Mesendoderm (in vitro differentiated cells): Measurements from ENCODE around the gene XRCC5.
A peak's percentile ranks its signal among the peaks of the same experiment; 100 is the strongest.

ENCODE experiments used
- DNase-seq: peaks from one replicate; pipeline ENCODE4 v3.0.0; 2013
- H2AK5ac ChIP-seq: 2 replicates; pipeline ENCODE4 v1.6.1; 2013; ENCODE audit warnings: low read length, inconsistent platforms
- H2BK120ac ChIP-seq: 2 replicates; pipeline ENCODE4 v1.6.1; 2013; ENCODE audit warnings: low read depth, mild to moderate bottlenecking, low read length, moderate library complexity, mixed read lengths
- H2BK15ac ChIP-seq: replicated peaks from 2 replicates; pipeline ENCODE4 v1.6.1; 2013; ENCODE audit warnings: low read depth, mild to moderate bottlenecking, moderate library complexity
- H2BK5ac ChIP-seq: 2 replicates; pipeline ENCODE4 v1.6.1; 2013; ENCODE audit warnings: low read length, inconsistent platforms
- H3K18ac ChIP-seq: 2 replicates; pipeline ENCODE4 v1.6.1; 2013; ENCODE audit warnings: mild to moderate bottlenecking, low read length, mixed read lengths
- H3K23ac ChIP-seq: one replicate; pipeline ENCODE4 v1.6.1; 2013; ENCODE audit warnings: low read length
- H3K27ac ChIP-seq: 2 replicates; pipeline ENCODE4 v1.5.1; 2013; ENCODE audit warnings: low read depth, mild to moderate bottlenecking, inconsistent platforms, low read length, moderate library complexity
- H3K27me3 ChIP-seq: 2 replicates; pipeline ENCODE4 v1.6.1; 2013; ENCODE audit warnings: low read length, control low read depth, mild to moderate bottlenecking, inconsistent platforms; ENCODE audit not compliant: insufficient read depth, poor library complexity
- H3K36me3 ChIP-seq: 2 replicates; pipeline ENCODE4 v1.6.1; 2013; ENCODE audit warnings: low read length, inconsistent platforms; ENCODE audit not compliant: control insufficient read depth, insufficient read depth
- H3K4ac ChIP-seq: one replicate; pipeline ENCODE4 v1.6.1; 2013; ENCODE audit warnings: low read depth, mild to moderate bottlenecking, low read length, moderate library complexity
- H3K4me1 ChIP-seq: 2 replicates; pipeline ENCODE4 v1.6.1; 2013; ENCODE audit warnings: low read depth, low read length, inconsistent platforms; ENCODE audit not compliant: control insufficient read depth
- H3K4me2 ChIP-seq: 2 replicates; pipeline ENCODE4 v1.6.1; 2013; ENCODE audit warnings: low read length
- H3K4me3 ChIP-seq: 2 replicates; pipeline ENCODE4 v1.5.1; 2013; ENCODE audit warnings: mild to moderate bottlenecking, low read length
- H3K56ac ChIP-seq: one replicate; pipeline ENCODE4 v1.6.1; 2013; ENCODE audit warnings: low read length
- H3K79me1 ChIP-seq: 2 replicates; pipeline ENCODE4 v1.6.1; 2013; ENCODE audit warnings: low read length, inconsistent platforms
- H3K79me2 ChIP-seq: 2 replicates; pipeline ENCODE4 v1.6.1; 2013; ENCODE audit warnings: mild to moderate bottlenecking, low read length; ENCODE audit not compliant: control insufficient read depth, insufficient read depth
- H3K9ac ChIP-seq: 2 replicates; pipeline ENCODE4 v1.6.1; 2013; ENCODE audit warnings: low read length, inconsistent platforms
- H4K5ac ChIP-seq: one replicate; pipeline ENCODE4 v1.6.1; 2013; ENCODE audit warnings: low read length
- H4K8ac ChIP-seq: one replicate; pipeline ENCODE4 v1.6.1; 2013; ENCODE audit warnings: low read depth, mild to moderate bottlenecking, control low read depth, low read length, moderate library complexity
- WGBS: extraction: QIAGEN DNeasy Blood & Tissue Kit; methylation state at CpG from one replicate; pipeline ENCODE4 v1.1.7; 2013; ENCODE audit warnings: low lambda C conversion rate, missing lambda C conversion rate; ENCODE audit not compliant: insufficient coverage; ENCODE audit errors: extremely low coverage; 5-methylcytosine and 5-hydroxymethylcytosine counted together

The XRCC5 gene

DNA sequence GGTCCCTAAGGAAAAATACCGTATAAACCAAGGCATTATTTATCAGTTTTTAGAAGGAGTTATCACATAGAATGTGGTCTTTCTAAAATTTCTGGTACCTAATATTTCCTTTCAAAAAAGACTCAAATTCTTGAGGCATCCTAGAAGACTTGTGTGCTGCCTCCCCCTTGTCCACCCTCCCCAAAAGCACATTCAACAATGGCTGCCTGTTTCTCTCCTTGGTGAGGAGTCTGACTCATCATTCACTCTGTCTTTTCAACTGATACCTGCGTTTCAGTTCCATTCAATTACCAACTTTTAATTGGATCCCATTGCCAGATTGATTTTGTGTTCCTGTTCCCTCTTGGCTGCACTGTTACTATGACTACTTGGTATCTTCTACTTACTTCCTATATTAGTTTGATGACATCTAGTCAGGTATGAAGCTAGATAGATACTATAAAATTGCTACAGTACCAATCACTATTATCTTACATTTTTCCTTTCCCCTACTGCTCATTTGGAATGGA, 72.9 kb downstream of the XRCC5 start:
- Histone ChIP-seq H3K9ac (no peak overlapping the region), H3K23ac (no peak overlapping the region), H3K56ac (no peak overlapping the region), H3K4me2 (no peak overlapping the region), H3K79me2 (peaks cover 22% of the 10 kb centered on the region), H3K4ac (no peak overlapping the region), H3K4me1 (peaks cover 2% of the 10 kb centered on the region), H2BK120ac (no peak overlapping the region), H4K5ac (no peak overlapping the region), H3K27ac (no peak overlapping the region), H2BK15ac (no peak overlapping the region), H3K27me3 (no peaks in the 10 kb centered on the region), H3K36me3 (peaks cover 3% of the 10 kb centered on the region), H3K18ac (no peak overlapping the region), H2BK5ac (no peak overlapping the region), H3K4me3 (no peak overlapping the region), H2AK5ac (no peak overlapping the region), H4K8ac (no peak overlapping the region), H3K79me1 (peaks cover 18% of the 10 kb centered on the region)
- peak; percentile 35 for DNase-seq
- no CpG with 5 or more reads among the region's 2 CpGs for WGBS

DNA sequence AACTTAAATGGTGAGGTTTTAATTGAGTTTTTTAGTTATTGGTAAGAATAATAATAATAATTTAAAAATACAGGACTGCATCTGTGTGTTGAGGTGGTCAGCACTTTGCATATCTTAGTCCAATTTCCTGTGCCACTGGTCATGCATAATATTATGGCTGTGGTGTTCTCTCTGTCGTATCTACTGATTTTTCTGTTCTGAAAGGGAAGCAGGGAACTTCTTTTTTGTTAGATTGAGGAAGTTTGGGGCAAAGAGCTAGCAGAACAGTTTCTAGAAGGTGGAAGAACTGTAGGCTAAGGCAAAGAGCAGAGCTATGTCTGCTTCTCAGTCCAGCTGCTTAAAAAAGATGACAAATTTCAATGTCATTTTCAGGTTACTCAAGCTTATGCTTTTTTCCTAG, 74.3 kb downstream of the XRCC5 start:
- no peak overlapping the region for H3K23ac ChIP-seq
- H3K56ac ChIP-seq: no peak overlapping the region
- peaks cover 26% of the 10 kb centered on the region for H3K79me2 ChIP-seq
- peaks cover 3% of the 10 kb centered on the region for H3K36me3 ChIP-seq
- H3K79me1 ChIP-seq: peaks cover 20% of the 10 kb centered on the region
- no peak overlapping the region for H2BK120ac ChIP-seq
- peaks cover 4% of the 10 kb centered on the region for H3K4me1 ChIP-seq
- no peak overlapping the region for H4K5ac ChIP-seq
- no peak overlapping the region for H3K18ac ChIP-seq
- H3K27me3 ChIP-seq: no peaks in the 10 kb centered on the region
- H2BK15ac ChIP-seq: no peak overlapping the region
- no peak overlapping the region for H3K4ac ChIP-seq
- H3K4me3 ChIP-seq: no peak overlapping the region
- no peak overlapping the region for H3K27ac ChIP-seq
- no peak overlapping the region for H4K8ac ChIP-seq
- H3K4me2 ChIP-seq: no peak overlapping the region
- no peak overlapping the region for H2BK5ac ChIP-seq
- WGBS: no CpG with 5 or more reads among the region's 1 CpG
- H2AK5ac ChIP-seq: no peak overlapping the region
- DNase-seq: no peak
- H3K9ac ChIP-seq: no peak overlapping the region

DNA sequence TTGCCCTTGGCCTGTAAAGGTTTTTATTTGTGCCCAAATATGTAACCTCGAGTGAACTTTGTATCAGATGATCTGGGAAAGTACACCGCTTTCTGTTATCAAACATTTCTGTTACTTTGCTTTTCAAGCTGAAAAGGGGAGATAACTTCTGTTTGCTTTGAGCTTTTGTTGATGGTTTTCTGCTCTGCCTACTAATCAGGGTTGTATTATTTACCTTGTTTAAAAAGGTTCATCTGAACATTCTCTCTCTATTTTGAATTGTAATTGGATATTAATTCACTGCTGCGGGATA, 79.4 kb downstream of the XRCC5 start:
- Histone ChIP-seq H3K18ac (no peak overlapping the region), H2BK5ac (no peak overlapping the region), H3K79me1 (peaks cover 13% of the 10 kb centered on the region), H3K4me3 (no peak overlapping the region), H3K36me3 (peaks cover 3% of the 10 kb centered on the region), H4K8ac (no peak overlapping the region), H3K4ac (no peak overlapping the region), H3K4me1 (peaks cover 4% of the 10 kb centered on the region), H3K56ac (no peak overlapping the region), H3K23ac (no peak overlapping the region), H3K27ac (no peak overlapping the region), H2BK120ac (no peak overlapping the region), H4K5ac (no peak overlapping the region), H3K4me2 (no peak overlapping the region), H3K9ac (no peak overlapping the region), H3K79me2 (peaks cover 17% of the 10 kb centered on the region), H2AK5ac (no peak overlapping the region), H2BK15ac (no peak overlapping the region), H3K27me3 (no peaks in the 10 kb centered on the region)
- DNase-seq: no peak
- WGBS: no CpG with 5 or more reads among the region's 3 CpGs

DNA sequence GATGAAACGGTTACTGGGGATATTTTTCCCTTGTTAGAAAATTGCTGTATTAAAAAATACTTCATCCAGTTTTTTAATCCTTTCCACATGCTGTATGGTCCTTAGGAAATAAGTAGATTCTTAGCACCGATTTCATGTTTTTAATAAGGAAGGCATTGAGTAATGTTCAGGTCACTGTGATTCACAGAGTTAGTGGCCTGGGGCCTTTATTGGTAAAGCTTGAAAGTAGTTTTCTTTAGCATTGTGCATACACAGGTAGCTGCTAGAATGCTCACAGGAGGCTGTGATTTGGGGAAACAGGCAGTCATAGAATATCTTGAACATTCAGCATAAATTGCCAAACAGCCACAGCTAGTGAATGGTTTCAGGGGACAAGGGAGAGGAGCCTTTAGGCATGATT, 79.8 kb downstream of the XRCC5 start:
- Histone ChIP-seq H3K79me2 (peaks cover 15% of the 10 kb centered on the region), H3K9ac (no peak overlapping the region), H3K56ac (peak overlapping the region; percentile 31), H2BK5ac (no peak overlapping the region), H4K5ac (no peak overlapping the region), H3K4me1 (peaks cover 4% of the 10 kb centered on the region), H4K8ac (no peak overlapping the region), H3K27me3 (no peaks in the 10 kb centered on the region), H3K4me3 (no peak overlapping the region), H3K4ac (no peak overlapping the region), H3K36me3 (peaks cover 3% of the 10 kb centered on the region), H3K18ac (no peak overlapping the region), H3K23ac (no peak overlapping the region), H2BK15ac (no peak overlapping the region), H3K4me2 (no peak overlapping the region), H3K79me1 (peaks cover 12% of the 10 kb centered on the region), H2BK120ac (no peak overlapping the region), H2AK5ac (no peak overlapping the region), H3K27ac (no peak overlapping the region)
- no CpG with 5 or more reads among the region's 2 CpGs for WGBS
- no peak for DNase-seq

DNA sequence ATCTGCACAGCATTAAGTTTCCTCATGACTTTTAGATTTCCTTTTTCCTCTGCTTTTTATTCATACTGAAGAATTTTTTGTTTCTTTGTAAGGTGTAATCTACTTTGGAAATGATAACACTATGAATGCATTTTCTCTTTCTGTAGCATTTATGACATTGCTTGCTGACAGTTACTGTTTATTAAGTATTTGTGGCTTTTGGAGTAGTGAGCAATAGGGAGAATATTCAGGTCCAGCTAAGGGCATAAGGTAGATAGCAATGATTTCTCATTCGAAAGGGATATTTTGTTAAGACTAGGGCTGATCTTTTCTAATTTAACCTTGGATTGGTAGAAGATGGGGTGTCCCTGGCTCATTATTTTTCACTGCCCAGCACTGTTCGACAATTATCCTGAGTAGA, 80.3 kb downstream of the XRCC5 start:
- peaks cover 12% of the 10 kb centered on the region for H3K79me1 ChIP-seq
- H3K56ac ChIP-seq: peak overlapping the region; percentile 31
- H2BK5ac ChIP-seq: no peak overlapping the region
- H3K4me2 ChIP-seq: no peak overlapping the region
- H3K9ac ChIP-seq: no peak overlapping the region
- no peak overlapping the region for H3K23ac ChIP-seq
- no peak for DNase-seq
- WGBS: no CpG with 5 or more reads among the region's 2 CpGs
- no peak overlapping the region for H2BK15ac ChIP-seq
- H3K4me3 ChIP-seq: no peak overlapping the region
- H3K27me3 ChIP-seq: no peaks in the 10 kb centered on the region
- H3K4me1 ChIP-seq: peaks cover 4% of the 10 kb centered on the region
- H3K4ac ChIP-seq: no peak overlapping the region
- no peak overlapping the region for H3K18ac ChIP-seq
- H2AK5ac ChIP-seq: no peak overlapping the region
- peaks cover 3% of the 10 kb centered on the region for H3K36me3 ChIP-seq
- H4K5ac ChIP-seq: no peak overlapping the region
- no peak overlapping the region for H2BK120ac ChIP-seq
- no peak overlapping the region for H4K8ac ChIP-seq
- H3K27ac ChIP-seq: no peak overlapping the region
- peaks cover 15% of the 10 kb centered on the region for H3K79me2 ChIP-seq

DNA sequence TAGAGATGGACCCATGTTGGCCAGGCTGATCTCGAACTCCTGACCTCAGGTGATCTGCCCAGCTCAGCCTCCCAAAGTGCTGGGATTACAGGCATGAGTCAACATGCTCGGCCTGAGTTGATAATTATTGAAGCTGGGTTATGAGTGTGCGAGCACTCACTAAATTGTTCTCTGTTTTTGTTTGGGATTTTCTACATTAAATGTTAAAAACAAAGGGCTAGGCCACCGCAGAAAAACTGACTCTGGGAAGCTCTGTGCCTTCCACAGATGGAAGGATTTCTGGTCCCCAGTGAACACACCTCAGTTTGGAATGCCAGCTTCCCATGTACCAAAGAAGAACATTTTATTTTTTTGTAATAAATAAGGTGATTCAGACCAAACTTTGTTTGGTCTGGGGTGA, 83.0 kb downstream of the XRCC5 start:
- H2BK5ac ChIP-seq: no peak overlapping the region
- no peak overlapping the region for H2AK5ac ChIP-seq
- H2BK15ac ChIP-seq: no peak overlapping the region
- no peak overlapping the region for H3K4me3 ChIP-seq
- H3K4me1 ChIP-seq: peaks cover 3% of the 10 kb centered on the region
- no peak overlapping the region for H3K4ac ChIP-seq
- no peak overlapping the region for H2BK120ac ChIP-seq
- H4K5ac ChIP-seq: no peak overlapping the region
- no CpG with 5 or more reads among the region's 4 CpGs for WGBS
- H3K9ac ChIP-seq: no peak overlapping the region
- DNase-seq: no peak
- no peaks in the 10 kb centered on the region for H3K27me3 ChIP-seq
- H3K79me1 ChIP-seq: peaks cover 7% of the 10 kb centered on the region
- no peak overlapping the region for H3K18ac ChIP-seq
- peaks cover 8% of the 10 kb centered on the region for H3K79me2 ChIP-seq
- no peak overlapping the region for H3K27ac ChIP-seq
- H3K56ac ChIP-seq: no peak overlapping the region
- no peak overlapping the region for H3K4me2 ChIP-seq
- H3K23ac ChIP-seq: no peak overlapping the region
- peaks cover 5% of the 10 kb centered on the region for H3K36me3 ChIP-seq
- H4K8ac ChIP-seq: no peak overlapping the region
